Effector memory CD8-positive, alpha-beta T cell (primary cell): ENCODE results near the gene CTAG1B.
A peak's percentile ranks its signal among the peaks of the same experiment; 100 is the strongest.

Experiments used
- ATAC-seq: fragments of 150-1000 bp; cut with Tn5 transposase; replicated peaks from 2 replicates; pipeline ENCODE4 v1.10.0; 2021; ENCODE audit warnings: mild to moderate bottlenecking, moderate library complexity
- DNase-seq, 3 experiments: peaks; one replicate each; pipeline ENCODE4 v3.0.0; 2021
- H3K27ac Mint-ChIP-seq, 2 donors: one replicate each; pipeline ENCODE4 v1.8.0; 2022; ENCODE audit warnings: mild to moderate bottlenecking in 2 of 2, mixed read lengths in 2 of 2, moderate library complexity in 2 of 2
- H3K27me3 Mint-ChIP-seq, 2 donors: one replicate each; pipeline ENCODE4 v1.8.0; 2022; ENCODE audit warnings: mixed read lengths in 2 of 2
- H3K36me3 Mint-ChIP-seq: one replicate; pipeline ENCODE4 v1.8.0; 2022; ENCODE audit warnings: mild to moderate bottlenecking, moderate library complexity, mixed read lengths; ENCODE audit not compliant: insufficient read depth
- H3K4me1 Mint-ChIP-seq, 2 donors: one replicate each; pipeline ENCODE4 v1.8.0; 2022; ENCODE audit warnings: low read depth in 2 of 2, mixed read lengths in 2 of 2
- H3K4me3 Mint-ChIP-seq, 2 donors: one replicate each; pipeline ENCODE4 v1.8.0; 2022; ENCODE audit warnings: mild to moderate bottlenecking in 2 of 2, mixed read lengths in 2 of 2, moderate library complexity in 2 of 2
- H3K9me3 Mint-ChIP-seq, 2 donors: one replicate each; pipeline ENCODE4 v1.8.0; 2022; ENCODE audit warnings: mixed read lengths in 2 of 2

Gene CTAG1B

GRCh38 chrX:154607370-154607769 is 11.7 kb downstream of the CTAG1B start:
- no peaks in the 10 kb centered on the region for H3K9me3 Mint-ChIP-seq
- DNase-seq, result no peak
- no peak overlapping the region for H3K4me3 Mint-ChIP-seq
- H3K27ac Mint-ChIP-seq, result no peak overlapping the region
- H3K4me1 Mint-ChIP-seq, result no peaks in the 10 kb centered on the region
- no peaks in the 10 kb centered on the region for H3K36me3 Mint-ChIP-seq
- H3K27me3 Mint-ChIP-seq, result no peaks in the 10 kb centered on the region
- no peak for ATAC-seq

DNA sequence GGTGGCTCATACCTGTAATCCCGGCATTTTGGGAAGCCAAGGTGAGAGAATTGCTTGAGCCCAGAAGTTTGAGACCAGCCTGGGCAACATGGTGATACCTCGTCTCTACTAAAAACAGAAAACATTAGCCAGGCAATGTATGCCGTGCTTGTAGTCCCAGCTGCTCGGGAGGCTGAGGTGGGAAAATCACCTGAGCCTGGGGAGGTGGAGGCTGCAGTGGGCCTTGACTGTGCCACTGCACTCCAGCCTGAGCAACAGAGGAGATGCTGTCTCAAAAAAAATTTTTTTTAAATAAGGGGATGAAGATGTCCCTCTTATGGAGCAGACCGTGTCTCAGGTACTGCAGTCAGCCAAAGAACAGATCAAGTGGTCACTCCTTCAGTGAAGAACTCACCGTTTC is 13.5 kb downstream of the CTAG1B start:
- Mint-ChIP-seq H3K27ac (no peak overlapping the region), H3K36me3 (no peaks in the 10 kb centered on the region), H3K27me3 (no peaks in the 10 kb centered on the region), H3K4me3 (no peak overlapping the region), H3K9me3 (no peaks in the 10 kb centered on the region), H3K4me1 (no peaks in the 10 kb centered on the region)
- ATAC-seq, result no peak
- DNase-seq, result no peak

- Mint-ChIP-seq H3K27ac (no peak overlapping the region), H3K9me3 (no peaks in the 10 kb centered on the region), H3K36me3 (peaks cover 3% of the 10 kb centered on the region), H3K4me1 (peaks cover 3 to 4% of the 10 kb centered on the region in 2 donors), H3K27me3 (no peaks in the 10 kb centered on the region), H3K4me3 (no peak overlapping the region)
- DNase-seq (no peak), ATAC-seq (no peak)
Measured at GRCh38 chrX:154603438-154604430, 15.3 kb downstream of the CTAG1B start.

DNA sequence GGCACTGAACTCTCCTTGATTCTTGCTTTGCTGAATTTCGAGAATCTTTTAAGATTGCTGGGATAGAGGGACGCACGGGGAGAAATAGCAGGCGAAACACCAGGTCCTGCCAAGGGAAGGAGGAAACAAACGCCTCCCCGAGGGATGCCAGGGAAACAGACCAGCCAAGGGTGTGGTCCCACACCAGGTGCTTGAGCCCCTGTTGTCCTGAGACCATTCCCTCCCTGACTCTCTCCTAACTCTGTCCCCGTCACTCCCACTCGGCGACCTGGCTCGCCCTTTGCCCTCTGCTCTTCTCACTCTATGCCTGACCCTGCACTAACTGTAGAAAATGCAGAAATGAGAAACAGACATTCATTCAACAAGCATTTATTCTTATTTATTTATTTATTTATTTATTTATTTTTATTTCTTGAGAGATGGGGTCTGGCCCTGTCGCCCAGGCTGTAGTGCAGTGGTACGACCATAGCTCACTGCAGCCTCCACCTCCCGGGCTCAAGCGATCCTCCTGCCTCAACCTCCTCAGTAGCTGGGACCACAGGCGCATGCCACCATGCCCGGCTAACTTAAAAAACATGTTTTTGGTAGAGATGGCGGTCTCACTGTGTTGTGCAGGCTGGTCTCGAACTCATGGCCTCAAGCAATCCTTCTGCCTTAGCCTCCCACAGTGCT is 16.2 kb downstream of the CTAG1B start:
- ATAC-seq (no peak), DNase-seq (no peak)
- H3K4me3 Mint-ChIP-seq, result no peak overlapping the region
- H3K27me3 Mint-ChIP-seq, result no peaks in the 10 kb centered on the region
- no peak overlapping the region for H3K27ac Mint-ChIP-seq
- H3K9me3 Mint-ChIP-seq, result no peaks in the 10 kb centered on the region
- H3K4me1 Mint-ChIP-seq, result peaks cover 3 to 4% of the 10 kb centered on the region in 2 donors
- H3K36me3 Mint-ChIP-seq, result peaks cover 3% of the 10 kb centered on the region

- DNase-seq (no peak), ATAC-seq (no peak)
- Mint-ChIP-seq H3K27me3 (no peaks in the 10 kb centered on the region), H3K36me3 (peaks cover 3% of the 10 kb centered on the region), H3K9me3 (no peaks in the 10 kb centered on the region), H3K27ac (no peak overlapping the region), H3K4me3 (no peak overlapping the region), H3K4me1 (peaks cover 3 to 4% of the 10 kb centered on the region in 2 donors)
Measured at GRCh38 chrX:154602226-154602625, 16.9 kb downstream of the CTAG1B start.

DNA sequence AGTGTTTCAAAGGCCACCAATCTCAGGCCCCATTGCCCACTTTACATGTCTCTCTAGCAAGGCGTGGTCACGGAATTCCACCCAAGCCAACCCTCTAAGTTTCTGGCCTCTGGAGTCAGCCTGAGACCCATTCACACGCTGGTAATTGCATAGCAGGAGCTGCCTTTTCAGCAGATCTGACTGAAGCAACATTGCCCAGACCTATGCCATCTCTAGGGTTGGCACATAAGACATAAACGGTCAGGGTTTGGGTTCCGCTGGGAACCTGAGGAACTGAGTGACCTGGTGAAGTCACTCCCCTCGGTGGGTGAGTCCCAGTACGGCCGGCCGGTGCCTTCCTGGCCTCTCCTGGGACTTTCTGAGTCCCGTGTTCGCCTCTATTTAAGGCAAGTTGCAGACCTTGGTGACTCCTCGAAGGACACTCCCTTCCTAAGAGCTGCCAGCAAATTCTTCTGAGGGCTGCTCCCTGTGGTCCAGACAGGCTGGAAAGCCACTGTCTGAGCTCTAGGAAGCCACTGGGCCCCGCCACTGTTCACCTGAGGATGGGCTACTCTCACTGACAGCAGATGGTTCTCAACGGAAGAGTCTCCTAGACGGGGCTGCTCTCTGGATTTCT is 18.2 kb downstream of the CTAG1B start:
- H3K4me1 Mint-ChIP-seq, result peaks cover 7 to 9% of the 10 kb centered on the region in 2 donors
- H3K9me3 Mint-ChIP-seq, result no peaks in the 10 kb centered on the region
- peaks cover 3% of the 10 kb centered on the region for H3K36me3 Mint-ChIP-seq
- H3K4me3 Mint-ChIP-seq, result no peak overlapping the region
- ATAC-seq, result no peak
- H3K27me3 Mint-ChIP-seq, result no peaks in the 10 kb centered on the region
- no peak overlapping the region for H3K27ac Mint-ChIP-seq
- no peak for DNase-seq

GRCh38 chrX:154599531-154599930 is 19.6 kb downstream of the CTAG1B start:
- peaks cover 3% of the 10 kb centered on the region for H3K36me3 Mint-ChIP-seq
- H3K9me3 Mint-ChIP-seq, result no peaks in the 10 kb centered on the region
- H3K4me1 Mint-ChIP-seq, result peaks cover 12 to 13% of the 10 kb centered on the region in 2 donors
- H3K27ac Mint-ChIP-seq, result peak overlapping the region in 1 of 2 donors; percentile 27
- peak overlapping the region in 1 of 2 donors; percentile 32 for H3K4me3 Mint-ChIP-seq
- no peaks in the 10 kb centered on the region for H3K27me3 Mint-ChIP-seq
- no peak for ATAC-seq
- no peak for DNase-seq

DNA sequence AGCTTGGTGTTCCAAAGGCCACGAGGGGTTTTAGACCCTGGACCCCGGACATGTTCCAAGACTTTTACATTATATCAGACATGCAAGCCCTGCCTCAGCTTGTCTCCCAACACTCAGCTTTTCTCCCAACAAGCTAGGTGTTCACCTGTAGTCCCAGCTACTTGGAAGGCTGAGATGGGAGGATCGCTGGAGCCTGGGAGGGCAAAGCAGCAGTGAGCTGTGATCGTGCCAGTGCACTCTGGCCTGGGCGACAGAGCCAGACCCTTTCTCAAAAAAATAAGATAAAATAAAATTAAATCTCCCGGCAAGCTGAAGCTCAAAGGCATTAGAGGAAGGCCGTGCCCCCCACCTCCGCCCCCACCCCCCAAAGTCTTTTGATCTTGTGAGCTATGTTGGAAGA is 20.4 kb downstream of the CTAG1B start:
- Mint-ChIP-seq H3K9me3 (no peaks in the 10 kb centered on the region), H3K4me1 (peaks cover 12 to 13% of the 10 kb centered on the region in 2 donors), H3K4me3 (no peak overlapping the region), H3K27me3 (no peaks in the 10 kb centered on the region), H3K36me3 (peaks cover 3% of the 10 kb centered on the region), H3K27ac (no peak overlapping the region)
- DNase-seq, result no peak
- ATAC-seq, result no peak

GRCh38 chrX:154597221-154597620 is 21.9 kb downstream of the CTAG1B start:
- no peak for ATAC-seq
- H3K4me3 Mint-ChIP-seq, result no peak overlapping the region
- peaks cover 12 to 13% of the 10 kb centered on the region in 2 donors for H3K4me1 Mint-ChIP-seq
- H3K27ac Mint-ChIP-seq, result no peak overlapping the region
- H3K36me3 Mint-ChIP-seq, result peaks cover 3% of the 10 kb centered on the region
- H3K27me3 Mint-ChIP-seq, result no peaks in the 10 kb centered on the region
- no peaks in the 10 kb centered on the region for H3K9me3 Mint-ChIP-seq
- no peak for DNase-seq

DNA sequence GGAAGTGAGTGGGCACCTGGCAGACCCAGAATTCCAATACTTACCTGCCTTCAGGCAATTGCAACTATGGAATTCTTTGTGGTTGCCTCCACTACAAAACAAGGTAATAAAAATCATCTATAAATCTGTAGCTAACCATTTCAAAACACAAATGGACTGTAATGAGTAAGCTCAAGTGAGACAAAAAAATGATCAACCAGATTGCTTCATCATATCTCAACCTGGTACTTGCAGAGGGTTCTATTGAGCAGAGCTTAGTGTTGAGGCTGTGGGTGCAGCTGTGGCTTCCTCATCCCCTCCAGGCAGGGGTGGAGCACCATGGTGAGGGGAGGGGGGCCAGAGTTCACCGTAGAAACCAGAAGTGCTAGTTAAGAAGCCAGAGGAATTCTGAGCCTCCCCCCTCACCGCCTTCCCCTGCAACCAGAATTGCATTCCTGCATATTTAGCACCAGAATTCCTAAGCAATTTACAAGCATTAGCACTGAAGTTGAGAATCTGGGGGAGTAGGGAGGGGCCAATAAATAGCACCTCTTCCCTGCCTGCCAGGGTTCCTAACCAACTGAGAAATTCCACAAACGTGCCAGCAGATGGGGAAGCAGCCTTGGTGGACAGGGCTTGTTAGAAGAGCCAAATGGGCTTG is 22.7 kb downstream of the CTAG1B start:
- Mint-ChIP-seq H3K4me3 (no peak overlapping the region), H3K9me3 (no peaks in the 10 kb centered on the region), H3K36me3 (peaks cover 5% of the 10 kb centered on the region), H3K27ac (no peak overlapping the region), H3K27me3 (no peaks in the 10 kb centered on the region), H3K4me1 (peaks cover 12 to 13% of the 10 kb centered on the region in 2 donors)
- peak in 1 of 3 experiments; percentile 1 for DNase-seq
- peak; percentile 77 for ATAC-seq

- Mint-ChIP-seq H3K27ac (peak overlapping the region; percentile 14 to 59), H3K36me3 (peaks cover 5% of the 10 kb centered on the region), H3K4me3 (no peak overlapping the region), H3K27me3 (no peaks in the 10 kb centered on the region), H3K9me3 (no peaks in the 10 kb centered on the region), H3K4me1 (peaks cover 12 to 13% of the 10 kb centered on the region in 2 donors)
- DNase-seq, result no peak
- no peak for ATAC-seq
Measured at GRCh38 chrX:154595559-154596249, 23.4 kb downstream of the CTAG1B start.

GRCh38 chrX:154594491-154594890 is 24.6 kb downstream of the CTAG1B start:
- Mint-ChIP-seq H3K27ac (no peak overlapping the region), H3K9me3 (no peaks in the 10 kb centered on the region), H3K27me3 (no peaks in the 10 kb centered on the region), H3K4me1 (peaks cover 9 to 10% of the 10 kb centered on the region in 2 donors), H3K36me3 (peaks cover 3% of the 10 kb centered on the region), H3K4me3 (no peak overlapping the region)
- DNase-seq (no peak), ATAC-seq (no peak)

GRCh38 chrX:154593201-154593600 is 25.9 kb downstream of the CTAG1B start:
- H3K27me3 Mint-ChIP-seq, result no peaks in the 10 kb centered on the region
- peaks cover 9 to 10% of the 10 kb centered on the region in 2 donors for H3K4me1 Mint-ChIP-seq
- H3K27ac Mint-ChIP-seq, result no peak overlapping the region
- H3K9me3 Mint-ChIP-seq, result no peaks in the 10 kb centered on the region
- no peak overlapping the region for H3K4me3 Mint-ChIP-seq
- no peak for ATAC-seq
- no peak for DNase-seq
- H3K36me3 Mint-ChIP-seq, result peaks cover 3% of the 10 kb centered on the region
